Psoas muscle (tissue), 8 donors: ENCODE results near the gene CTNNAL1. TPM values are rescaled to one million over a fixed set of nuclear protein-coding genes. Genes with fewer than 3 reads are reported as not detected.
"Not testable (repeated sequence)": the region's sequence is repeated elsewhere in the genome, so short reads cannot be mapped to it uniquely, and the experiment has no call there.

ENCODE experiments used
- ATAC-seq, 4 donors: fragments of 200-7000 bp; cut with Tn5 transposase; one replicate each; pipeline ENCODE4 v1.9.1; 2020; ENCODE audit warnings: moderate library complexity in 3 of 4, mild to moderate bottlenecking in 2 of 4
- DNase-seq, 2 donors: peaks; one replicate each; pipeline ENCODE4 v3.0.0-alpha.2; 2020
- H3K27ac ChIP-seq: fragments of 200-600 bp; one replicate; pipeline ENCODE4 v1.8.0; 2022
- H3K27me3 ChIP-seq, 3 donors: fragments of 200-600 bp in 1 of 3; one replicate each; pipeline versions ENCODE4 v1.6.1 to v1.8.0; 2013 to 2022; ENCODE audit warnings: low read length in 2 of 3, mild to moderate bottlenecking in 2 of 3, moderate library complexity in 1 of 3; ENCODE audit not compliant: insufficient read depth in 3 of 3
- H3K36me3 ChIP-seq, 2 donors: fragments of 200-600 bp in 1 of 2; one replicate each; pipeline versions ENCODE4 v1.6.1 to v1.8.0; 2013 to 2022; ENCODE audit warnings: low read depth in 1 of 2, mild to moderate bottlenecking in 1 of 2, moderate library complexity in 1 of 2; ENCODE audit not compliant: insufficient read depth in 1 of 2
- H3K4me1 ChIP-seq: fragments of 200-600 bp; one replicate; pipeline ENCODE4 v1.8.0; 2022
- H3K4me3 ChIP-seq: fragments of 200-600 bp; one replicate; pipeline ENCODE4 v1.8.0; 2022; ENCODE audit warnings: mild to moderate bottlenecking
- H3K9me3 ChIP-seq: fragments of 200-600 bp; one replicate; pipeline ENCODE4 v1.8.0; 2022
- WGBS, 3 donors: extraction: QIAGEN DNeasy Blood & Tissue Kit; methylation state at CpG; one replicate each; pipeline versions ENCODE4 v1.1.6 to v1.1.7; 2013; 5-methylcytosine and 5-hydroxymethylcytosine counted together
- intact Hi-C, 2 donors: fragments of 100-400 bp; cut with DNase I; formaldehyde crosslinking; loops; one replicate each; pipeline versions ENCODE4 v1.11.0 to v1.14.2; 2022
- polyA plus RNA-seq, 3 donors: library from polyadenylated mRNA; stranded (reverse); fragments of 200-250 nt; gene quantifications; one replicate each; pipeline ENCODE4 v1.2.3, GENCODE V29; 2013
- total RNA-seq, 4 donors: library from RNA; stranded (reverse); fragmentation: NEBNext Ultra II Directional in 2 of 4; extraction: Animal tissue kit (Norgen Biotek cat#: 25700) in 2 of 4; gene quantifications; one replicate each; pipeline versions ENCODE4 v1.2.1 to v1.2.4, GENCODE V29; 2021 to 2023
- TF ChIP-seq, protein P1 (sequence below): fragments of 200-600 bp; IDR thresholded peaks from one replicate; pipeline ENCODE4 v1.8.0; 2022; ENCODE audit warnings: antibody characterized with exemption
- donor health status: healthy with polysubstance abuse.
- donor health status: DM: no; HTN: no; CAD: no; lungs with moderate emphysema.
- donor health status: Bipolar disorder and iron deficiency.
- donor health status: healthy.
- donor health status: DM: yes; HTN: yes; CAD: no.
- donor health status: DM: no; HTN: no; CAD: no.
- donor health status: DM: no; HTN: no; CAD: no.
- donor health status: DM: yes; HTN: yes; CAD: no.

Gene CTNNAL1
- total and polyA plus RNA-seq, 7 donors: 14.1 to 49.4 (median 35.2) TPM

DNA sequence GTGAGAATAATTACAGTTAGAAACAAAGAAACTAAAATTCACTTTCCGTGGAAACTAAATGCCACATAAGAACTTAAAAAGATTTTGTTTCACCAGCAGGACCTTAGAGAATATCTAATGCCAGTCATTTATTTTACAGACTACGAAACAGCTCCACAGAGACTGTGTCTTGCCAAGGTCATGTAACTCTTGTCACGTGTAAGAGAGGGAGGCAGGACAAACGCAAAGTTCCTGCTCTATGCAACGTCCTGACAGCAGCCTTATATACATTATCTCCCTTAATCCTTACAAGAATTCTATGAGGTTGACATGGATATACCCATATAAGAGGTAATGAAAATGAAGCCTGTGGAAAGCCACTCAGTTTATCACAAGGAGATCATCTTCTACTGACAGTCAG, 39.4 kb downstream of the CTNNAL1 start:
- Histone ChIP-seq H3K9me3 (no peaks in the 10 kb centered on the region), H3K27me3 (no peaks in the 10 kb centered on the region), H3K27ac (no peak overlapping the region), H3K4me3 (no peak overlapping the region), H3K4me1 (no peaks in the 10 kb centered on the region), H3K36me3 (peaks cover 0 to 28% of the 10 kb centered on the region in 2 donors)
- DNase-seq (no peak), ATAC-seq (peak; percentile 36 to 67 (median 56))
- TF ChIP-seq, protein P1, sequence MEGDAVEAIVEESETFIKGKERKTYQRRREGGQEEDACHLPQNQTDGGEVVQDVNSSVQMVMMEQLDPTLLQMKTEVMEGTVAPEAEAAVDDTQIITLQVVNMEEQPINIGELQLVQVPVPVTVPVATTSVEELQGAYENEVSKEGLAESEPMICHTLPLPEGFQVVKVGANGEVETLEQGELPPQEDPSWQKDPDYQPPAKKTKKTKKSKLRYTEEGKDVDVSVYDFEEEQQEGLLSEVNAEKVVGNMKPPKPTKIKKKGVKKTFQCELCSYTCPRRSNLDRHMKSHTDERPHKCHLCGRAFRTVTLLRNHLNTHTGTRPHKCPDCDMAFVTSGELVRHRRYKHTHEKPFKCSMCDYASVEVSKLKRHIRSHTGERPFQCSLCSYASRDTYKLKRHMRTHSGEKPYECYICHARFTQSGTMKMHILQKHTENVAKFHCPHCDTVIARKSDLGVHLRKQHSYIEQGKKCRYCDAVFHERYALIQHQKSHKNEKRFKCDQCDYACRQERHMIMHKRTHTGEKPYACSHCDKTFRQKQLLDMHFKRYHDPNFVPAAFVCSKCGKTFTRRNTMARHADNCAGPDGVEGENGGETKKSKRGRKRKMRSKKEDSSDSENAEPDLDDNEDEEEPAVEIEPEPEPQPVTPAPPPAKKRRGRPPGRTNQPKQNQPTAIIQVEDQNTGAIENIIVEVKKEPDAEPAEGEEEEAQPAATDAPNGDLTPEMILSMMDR: no peak
- 27 to 33% (median 28%) methylated on average over 5 of the region's 5 CpGs for WGBS, 3 donors
- intact Hi-C loops: no loop called here

DNA sequence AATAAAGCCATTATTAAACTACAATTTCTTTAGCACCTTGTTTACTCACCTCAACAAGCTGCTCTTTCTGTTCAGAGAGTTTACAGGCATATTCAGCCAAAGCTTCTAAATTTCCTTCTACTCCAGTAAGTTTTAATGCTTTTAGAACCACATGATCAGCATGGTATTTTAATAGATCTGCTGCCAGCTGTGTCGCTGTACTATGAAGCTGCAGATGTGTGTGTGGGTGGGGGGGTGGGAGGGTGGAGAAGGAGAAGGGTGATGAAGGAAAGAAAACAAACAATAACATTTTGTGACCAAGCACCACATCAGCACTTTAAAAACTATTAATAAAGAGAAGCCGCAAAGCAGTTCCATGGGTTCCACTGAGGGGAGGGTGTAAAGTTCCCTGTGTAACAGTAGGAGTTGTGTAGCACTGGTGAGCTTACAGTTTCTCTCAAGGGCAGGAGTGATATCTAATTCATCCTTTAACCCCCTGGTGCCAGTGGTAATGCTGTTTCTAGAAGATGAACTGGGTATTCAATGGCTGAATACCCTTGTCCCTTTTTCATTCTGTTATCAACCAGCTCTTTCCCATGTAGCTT, 40.6 kb downstream of the CTNNAL1 start:
- WGBS, 3 donors: 33 to 54% (median 48%) methylated on average over 2 of the region's 2 CpGs
- Histone ChIP-seq H3K27ac (no peak overlapping the region), H3K4me1 (no peaks in the 10 kb centered on the region), H3K36me3 (peaks cover 0 to 24% of the 10 kb centered on the region in 2 donors), H3K4me3 (no peak overlapping the region), H3K9me3 (no peaks in the 10 kb centered on the region), H3K27me3 (no peaks in the 10 kb centered on the region)
- intact Hi-C loops: no loop called here
- ATAC-seq: peak in 1 of 4 donors; percentile 30
- no peak for DNase-seq
- TF ChIP-seq, protein P1: no peak

DNA sequence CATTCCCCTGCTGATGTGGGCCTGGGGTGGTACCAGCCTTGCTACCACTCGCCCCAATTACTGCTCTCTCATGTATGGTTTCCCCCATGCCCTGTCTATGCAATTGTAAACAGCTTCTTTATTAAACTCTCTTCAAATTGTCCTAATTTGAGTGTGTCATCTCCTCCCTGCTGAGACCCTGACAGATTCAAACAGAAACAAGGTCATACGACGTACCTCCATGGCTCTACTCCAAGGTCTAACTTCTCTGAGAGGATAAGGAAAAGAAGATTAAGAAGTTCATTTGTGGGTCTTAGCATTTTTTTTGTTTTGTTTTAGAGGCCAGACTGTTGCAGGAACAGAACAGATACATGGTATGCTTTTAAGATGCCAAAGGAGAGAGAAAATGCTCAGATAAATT, 41.1 kb downstream of the CTNNAL1 start:
- Histone ChIP-seq H3K27ac (no peak overlapping the region), H3K4me3 (no peak overlapping the region), H3K27me3 (no peaks in the 10 kb centered on the region), H3K36me3 (peaks cover 0 to 26% of the 10 kb centered on the region in 2 donors), H3K9me3 (no peaks in the 10 kb centered on the region), H3K4me1 (no peaks in the 10 kb centered on the region)
- TF ChIP-seq, protein P1: no peak
- ATAC-seq (no peak), DNase-seq (no peak)
- 71 to 88% (median 79%) methylated on average over 3 of the region's 3 CpGs for WGBS, 3 donors
- intact Hi-C loops: no loop called here

DNA sequence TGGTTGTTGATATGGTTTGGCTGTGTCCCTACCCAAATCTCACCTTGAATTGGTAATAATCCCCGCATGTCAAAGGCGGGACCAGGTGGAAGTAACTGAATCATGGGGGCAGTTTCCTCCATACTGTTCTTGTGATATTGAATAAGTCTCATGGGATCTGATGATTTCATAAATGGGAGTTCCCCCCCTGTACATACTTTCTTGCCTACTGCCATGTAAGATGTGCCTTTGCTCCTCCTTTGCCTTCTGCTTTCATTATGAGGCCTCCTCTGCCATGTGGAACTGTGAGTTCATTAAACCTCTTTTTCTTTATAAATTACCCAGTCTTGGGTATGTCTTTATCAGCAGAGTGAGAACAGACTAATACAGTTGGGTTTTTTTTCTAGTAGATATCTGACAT, 41.9 kb downstream of the CTNNAL1 start:
- ATAC-seq, DNase-seq, H3K4me3 ChIP-seq, intact Hi-C loops, H3K27ac ChIP-seq, H3K9me3 ChIP-seq, H3K4me1 ChIP-seq, H3K27me3 ChIP-seq: not testable (repeated sequence)
- peaks cover 0 to 26% of the 10 kb centered on the region in 2 donors for H3K36me3 ChIP-seq
- WGBS, 3 donors: 97 to 100% (median 98%) methylated on average over 2 of the region's 2 CpGs

DNA sequence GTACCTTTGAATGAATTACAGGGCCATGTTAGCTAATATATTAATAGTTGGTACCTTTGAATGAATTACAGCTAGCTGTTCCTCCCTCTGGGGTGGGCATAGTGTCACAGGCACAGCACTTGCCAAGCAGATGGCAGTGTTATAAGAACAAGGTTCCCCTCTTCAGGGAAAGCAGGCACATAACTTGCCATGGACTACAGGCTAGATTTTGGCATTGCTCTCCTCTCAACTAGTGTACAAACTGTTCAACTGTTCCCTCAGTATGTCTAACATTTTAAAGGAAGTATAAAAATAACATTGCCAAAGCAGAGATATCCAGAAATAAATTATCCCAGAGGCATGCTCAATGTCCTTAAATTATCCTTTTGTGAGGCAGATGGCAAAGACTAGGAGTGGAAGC, 45.4 kb downstream of the CTNNAL1 start:
- DNase-seq (no peak), ATAC-seq (no peak)
- TF ChIP-seq, protein P1: no peak
- Histone ChIP-seq H3K9me3 (no peaks in the 10 kb centered on the region), H3K36me3 (peaks cover 0 to 50% of the 10 kb centered on the region in 2 donors), H3K27me3 (no peaks in the 10 kb centered on the region), H3K4me1 (no peaks in the 10 kb centered on the region), H3K4me3 (no peak overlapping the region), H3K27ac (no peak overlapping the region)
- intact Hi-C loops: no loop called here
